ENCODE measurements around the gene TYR.
"Not testable (repeated sequence)": the region's sequence is repeated elsewhere in the genome, so short reads cannot be mapped to it uniquely, and the experiment has no call there.

The TYR gene

DNA sequence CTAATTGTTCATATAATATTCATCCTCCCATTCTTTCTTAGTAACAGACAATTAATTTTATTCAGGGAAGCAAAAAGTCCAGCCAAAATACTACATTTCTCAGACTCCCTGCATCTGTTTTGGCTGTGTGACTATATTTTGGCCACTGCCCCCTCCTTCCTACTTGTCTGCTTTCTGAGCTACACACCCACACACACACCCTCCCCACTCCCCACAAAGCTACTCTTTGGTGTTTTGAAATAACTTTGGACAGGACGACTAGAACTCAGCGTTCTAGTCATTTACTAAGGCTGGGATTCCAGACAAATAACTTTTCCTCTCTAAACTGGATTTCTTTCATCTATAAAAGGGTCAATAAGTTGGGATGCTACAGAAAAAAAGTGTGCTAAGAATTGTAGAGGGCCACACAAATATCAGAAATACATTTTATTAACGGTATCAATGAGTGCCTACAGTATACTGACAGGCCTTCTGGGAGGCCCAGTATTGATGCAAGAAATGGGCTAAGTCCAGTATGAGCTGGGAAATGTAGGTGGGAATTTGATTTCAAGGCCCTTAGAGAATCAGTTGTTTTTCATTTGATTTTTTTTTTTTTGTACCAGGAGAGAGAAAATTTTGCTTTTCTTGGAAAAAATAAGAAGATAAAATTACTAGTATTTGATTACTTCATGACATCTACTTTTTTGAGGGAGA is 165.4 kb downstream of the TYR start:
- in situ Hi-C loops (cut with HindIII; ENCODE audit: low sequenced_read_pairs); H3K4me3 ChIP-seq (ENCODE audit: low read depth, low read length): not testable (repeated sequence)
- peak; percentile 18 for DNase-seq (ENCODE audit: low read depth, low spot score)
